HFFc6 (cell line): ENCODE measurements around the gene PARD3B. TPM values are rescaled to one million over a fixed set of nuclear protein-coding genes. Genes with fewer than 3 reads are reported as not detected.

Experiments used
- DNase-seq: peaks from one replicate; pipeline ENCODE4 v3.0.0-alpha.2; 2018
- H3K27ac Mint-ChIP-seq: 2 replicates; pipeline ENCODE4 v1.8.0; 2020; ENCODE audit warnings: mild to moderate bottlenecking, mixed read lengths
- H3K27me3 Mint-ChIP-seq: 2 replicates; pipeline ENCODE4 v1.8.0; 2021; ENCODE audit warnings: mild to moderate bottlenecking, moderate library complexity, mixed read lengths; ENCODE audit not compliant: insufficient read depth
- H3K36me3 Mint-ChIP-seq: 2 replicates; pipeline ENCODE4 v1.8.0; 2021; ENCODE audit warnings: low read depth, mixed read lengths
- H3K4me1 Mint-ChIP-seq: 2 replicates; pipeline ENCODE4 v1.8.0; 2020; ENCODE audit warnings: low read depth, mixed read lengths
- H3K4me3 Mint-ChIP-seq: 2 replicates; pipeline ENCODE4 v1.8.0; 2020; ENCODE audit warnings: mild to moderate bottlenecking, moderate library complexity, mixed read lengths
- H3K9me3 Mint-ChIP-seq: 2 replicates; pipeline ENCODE4 v1.8.0; 2020; ENCODE audit warnings: mild to moderate bottlenecking, mixed read lengths
- total RNA-seq, 6 experiments: library from RNA; stranded (reverse); fragmentation: NEBNext Ultra II Directional; extraction: Animal tissue kit (Norgen Biotek cat#: 25700); gene quantifications; 2 replicates in 1 of 6; 3 replicates in 5 of 6; pipeline ENCODE4 v1.2.3, GENCODE V29; 2021
- TF ChIP-seq, protein P1 (sequence below): fragments of 200-600 bp; sonication (generic); IDR thresholded peaks from 2 replicates; pipeline ENCODE4 v1.5.0; 2021; ENCODE audit warnings: antibody characterized with exemption, mild to moderate bottlenecking

PARD3B gene
- total RNA-seq, 6 experiments from 2014 or later, result 14.0 to 22.4 (median 15.3) TPM

DNA sequence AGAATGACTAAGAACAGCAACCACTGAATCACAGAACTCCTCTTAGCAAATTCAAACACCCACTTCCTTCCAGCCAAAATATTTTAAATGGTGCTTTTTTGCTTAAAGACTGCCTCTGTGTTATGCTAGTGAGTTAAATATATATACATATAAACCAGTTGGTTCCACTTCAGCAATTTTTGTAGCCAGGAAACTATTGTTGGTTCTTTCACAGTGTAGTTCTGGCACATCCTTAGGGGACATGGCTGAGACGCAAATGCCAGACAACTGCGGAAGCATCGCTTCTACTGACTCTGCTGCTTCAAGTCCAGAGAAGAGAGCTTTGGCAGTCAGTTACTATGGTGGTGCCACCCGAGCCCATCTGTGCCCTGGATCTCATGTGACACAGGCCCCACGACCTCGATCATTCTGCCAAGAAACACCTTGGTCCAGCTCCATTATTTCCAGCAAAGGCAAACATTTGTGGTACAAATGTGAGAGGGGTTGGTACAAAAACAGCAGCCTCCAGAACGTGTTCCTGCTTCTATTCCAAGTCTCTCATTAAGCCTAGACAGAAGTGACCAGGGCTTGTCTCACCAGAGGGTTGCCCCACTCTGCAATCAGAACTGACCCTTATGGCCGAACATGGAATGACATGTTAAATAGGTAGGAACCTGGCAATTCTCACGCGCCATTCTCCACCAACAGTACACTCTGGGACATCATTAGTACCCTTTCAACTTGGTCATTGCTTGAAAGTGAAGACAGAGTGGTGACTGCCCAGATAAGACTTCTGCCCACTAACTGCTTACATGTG is 1019.3 kb downstream of the PARD3B start:
- TF ChIP-seq, protein P1, sequence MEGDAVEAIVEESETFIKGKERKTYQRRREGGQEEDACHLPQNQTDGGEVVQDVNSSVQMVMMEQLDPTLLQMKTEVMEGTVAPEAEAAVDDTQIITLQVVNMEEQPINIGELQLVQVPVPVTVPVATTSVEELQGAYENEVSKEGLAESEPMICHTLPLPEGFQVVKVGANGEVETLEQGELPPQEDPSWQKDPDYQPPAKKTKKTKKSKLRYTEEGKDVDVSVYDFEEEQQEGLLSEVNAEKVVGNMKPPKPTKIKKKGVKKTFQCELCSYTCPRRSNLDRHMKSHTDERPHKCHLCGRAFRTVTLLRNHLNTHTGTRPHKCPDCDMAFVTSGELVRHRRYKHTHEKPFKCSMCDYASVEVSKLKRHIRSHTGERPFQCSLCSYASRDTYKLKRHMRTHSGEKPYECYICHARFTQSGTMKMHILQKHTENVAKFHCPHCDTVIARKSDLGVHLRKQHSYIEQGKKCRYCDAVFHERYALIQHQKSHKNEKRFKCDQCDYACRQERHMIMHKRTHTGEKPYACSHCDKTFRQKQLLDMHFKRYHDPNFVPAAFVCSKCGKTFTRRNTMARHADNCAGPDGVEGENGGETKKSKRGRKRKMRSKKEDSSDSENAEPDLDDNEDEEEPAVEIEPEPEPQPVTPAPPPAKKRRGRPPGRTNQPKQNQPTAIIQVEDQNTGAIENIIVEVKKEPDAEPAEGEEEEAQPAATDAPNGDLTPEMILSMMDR, result peak; percentile 45
- H3K27ac Mint-ChIP-seq, result no peak overlapping the region
- no peaks in the 10 kb centered on the region for H3K9me3 Mint-ChIP-seq
- H3K36me3 Mint-ChIP-seq, result no peaks in the 10 kb centered on the region
- no peak for DNase-seq
- no peak overlapping the region for H3K4me3 Mint-ChIP-seq
- peaks cover 5% of the 10 kb centered on the region; the same call in 1 of the 2 replicates for H3K27me3 Mint-ChIP-seq
- peaks cover 12% of the 10 kb centered on the region for H3K4me1 Mint-ChIP-seq

DNA sequence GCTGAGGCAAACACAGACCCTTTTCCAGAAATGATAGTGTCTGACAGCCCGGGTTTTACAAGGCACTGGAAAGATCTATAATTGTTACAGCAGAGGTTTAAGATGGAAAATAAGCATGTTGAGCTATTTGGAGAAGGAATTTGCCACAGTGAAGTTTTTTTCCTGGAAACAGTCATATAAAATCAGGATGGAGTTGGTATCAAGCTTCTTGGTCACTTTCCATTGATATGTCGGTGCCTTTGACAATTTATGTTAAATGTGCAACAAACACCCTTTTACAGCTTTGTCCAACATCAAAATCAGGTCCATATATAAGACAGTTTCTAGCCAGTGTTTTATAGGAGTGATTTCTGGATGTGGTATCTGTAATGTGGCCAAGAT is 1019.9 kb downstream of the PARD3B start:
- peaks cover 12% of the 10 kb centered on the region for H3K4me1 Mint-ChIP-seq
- H3K9me3 Mint-ChIP-seq, result no peaks in the 10 kb centered on the region
- no peak for DNase-seq
- H3K27me3 Mint-ChIP-seq, result peaks cover 5% of the 10 kb centered on the region
- H3K4me3 Mint-ChIP-seq, result no peak overlapping the region
- no peak overlapping the region for H3K27ac Mint-ChIP-seq
- TF ChIP-seq, protein P1, result no peak; the same call in 1 of the 2 replicates
- no peaks in the 10 kb centered on the region for H3K36me3 Mint-ChIP-seq

DNA sequence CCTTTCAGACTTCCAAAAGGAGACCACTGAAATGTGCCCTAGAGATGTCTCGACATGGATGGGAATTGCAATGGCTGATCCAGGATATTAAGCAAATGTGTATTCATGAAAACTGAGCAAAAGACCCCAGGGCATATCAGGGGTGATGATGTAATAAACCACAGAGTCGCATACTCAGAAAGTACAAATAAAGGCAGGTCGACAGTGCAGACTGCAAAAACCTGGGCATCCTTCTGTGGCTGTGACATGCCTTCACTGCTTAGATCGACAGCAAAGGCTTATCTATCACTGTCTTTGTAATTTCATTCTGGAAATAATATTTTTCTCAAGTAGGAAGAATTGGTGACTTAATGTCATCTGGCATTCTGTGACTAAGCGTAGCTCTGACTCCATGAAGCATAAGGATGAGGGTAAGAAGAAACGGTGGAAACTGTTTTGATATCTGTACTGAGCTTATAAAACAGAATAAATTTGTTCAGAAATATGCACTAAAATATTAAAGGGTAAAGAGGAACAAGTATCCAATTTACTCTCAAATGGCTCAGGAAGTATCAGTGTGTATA is 1021.4 kb downstream of the PARD3B start:
- Mint-ChIP-seq H3K9me3 (no peaks in the 10 kb centered on the region), H3K27me3 (peaks cover 5% of the 10 kb centered on the region), H3K27ac (no peak overlapping the region), H3K36me3 (no peaks in the 10 kb centered on the region), H3K4me1 (peaks cover 12% of the 10 kb centered on the region), H3K4me3 (no peak overlapping the region)
- no peak for DNase-seq
- TF ChIP-seq, protein P1, result no peak

DNA sequence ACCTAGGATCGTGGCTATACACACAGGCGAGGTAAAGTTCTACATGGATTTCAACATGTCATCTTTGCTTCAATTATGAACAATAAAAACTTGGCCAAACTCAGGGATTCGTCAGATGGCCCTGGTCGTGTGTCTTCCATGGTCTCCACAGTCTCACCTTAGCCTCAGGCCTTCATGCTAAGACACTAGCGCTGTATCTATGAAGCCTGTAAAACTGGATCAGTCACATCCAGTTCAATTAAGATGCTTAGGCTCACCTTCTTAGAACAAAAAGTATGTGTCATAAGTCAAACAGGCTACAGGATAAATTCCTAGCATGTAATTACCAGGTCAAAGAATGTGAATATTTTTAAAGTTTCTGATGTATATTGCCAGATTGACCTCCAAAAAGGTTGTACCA is 1023.3 kb downstream of the PARD3B start:
- H3K4me1 Mint-ChIP-seq, result peaks cover 12% of the 10 kb centered on the region
- peaks cover 8% of the 10 kb centered on the region for H3K27me3 Mint-ChIP-seq
- no peak for DNase-seq
- TF ChIP-seq, protein P1, result no peak
- no peak overlapping the region for H3K27ac Mint-ChIP-seq
- no peak overlapping the region for H3K4me3 Mint-ChIP-seq
- H3K9me3 Mint-ChIP-seq, result no peaks in the 10 kb centered on the region
- no peaks in the 10 kb centered on the region for H3K36me3 Mint-ChIP-seq

DNA sequence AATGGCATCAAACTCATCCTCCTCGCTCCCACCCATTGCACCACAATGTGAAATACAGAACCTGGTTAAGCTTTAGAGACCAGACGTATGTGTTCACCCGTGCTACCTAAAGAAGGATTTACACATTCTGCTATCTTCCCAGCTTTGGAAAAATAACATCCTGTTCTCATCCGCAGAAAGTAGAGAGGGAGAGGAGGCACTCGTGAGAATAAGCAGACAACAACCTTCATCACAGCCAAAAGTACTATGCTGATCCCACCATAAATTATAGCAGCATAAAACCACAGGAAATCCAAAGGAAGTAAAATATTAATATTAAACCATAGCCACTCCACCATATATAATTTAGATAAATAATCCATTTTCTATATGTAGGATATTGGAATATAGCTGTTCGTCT is 1025.4 kb downstream of the PARD3B start:
- Mint-ChIP-seq H3K36me3 (peaks cover 2% of the 10 kb centered on the region; the same call in 1 of the 2 replicates), H3K4me3 (no peak overlapping the region), H3K9me3 (no peaks in the 10 kb centered on the region), H3K27ac (no peak overlapping the region), H3K27me3 (peaks cover 8% of the 10 kb centered on the region), H3K4me1 (peaks cover 20% of the 10 kb centered on the region)
- DNase-seq, result no peak
- TF ChIP-seq, protein P1, result no peak
